Fibroblast of peridontal ligament (primary cell): ENCODE data around the gene ST3GAL5.

ENCODE experiments used
- DNase-seq: peaks from one replicate; pipeline ENCODE4 v3.0.0-alpha.2; 2010; ENCODE audit errors: extremely low read depth

ST3GAL5 gene

GRCh38 chr2:85917887-85918795 is 29.4 kb upstream of the ST3GAL5 start:
- DNase-seq = peak; percentile 48

- DNase-seq = peak; percentile 92
Measured at GRCh38 chr2:85915606-85916303, 27.0 kb upstream of the ST3GAL5 start.

GRCh38 chr2:85914922-85915321 is 26.1 kb upstream of the ST3GAL5 start:
- DNase-seq = no peak

GRCh38 chr2:85913884-85914881 is 25.4 kb upstream of the ST3GAL5 start:
- peak; percentile 82 for DNase-seq

- DNase-seq = peak; percentile 66
Measured at GRCh38 chr2:85911814-85912692, 23.3 kb upstream of the ST3GAL5 start.

GRCh38 chr2:85911097-85911496 is 22.3 kb upstream of the ST3GAL5 start:
- DNase-seq = no peak

- no peak for DNase-seq
Measured at GRCh38 chr2:85909005-85909404, 20.2 kb upstream of the ST3GAL5 start.

- no peak for DNase-seq
Measured at GRCh38 chr2:85908506-85908905, 19.7 kb upstream of the ST3GAL5 start.

GRCh38 chr2:85907671-85908157 is 18.9 kb upstream of the ST3GAL5 start:
- no peak for DNase-seq

- DNase-seq = no peak
Measured at GRCh38 chr2:85906748-85907147, 18.0 kb upstream of the ST3GAL5 start.

- no peak for DNase-seq
Measured at GRCh38 chr2:85905891-85906290, 17.1 kb upstream of the ST3GAL5 start.

GRCh38 chr2:85905187-85905666 is 16.4 kb upstream of the ST3GAL5 start:
- DNase-seq = peak; percentile 45

- no peak for DNase-seq
Measured at GRCh38 chr2:85903849-85904248, 15.1 kb upstream of the ST3GAL5 start.

- DNase-seq = peak; percentile 15
Measured at GRCh38 chr2:85902496-85902895, 13.7 kb upstream of the ST3GAL5 start.

GRCh38 chr2:85901155-85901554 is 12.4 kb upstream of the ST3GAL5 start:
- no peak for DNase-seq

GRCh38 chr2:85900366-85900765 is 11.6 kb upstream of the ST3GAL5 start:
- no peak for DNase-seq

GRCh38 chr2:85899849-85900248 is 11.1 kb upstream of the ST3GAL5 start:
- DNase-seq = no peak

GRCh38 chr2:85899284-85899683 is 10.5 kb upstream of the ST3GAL5 start:
- no peak for DNase-seq

- DNase-seq = no peak
Measured at GRCh38 chr2:85898881-85899280, 10.1 kb upstream of the ST3GAL5 start.

GRCh38 chr2:85894554-85895278 is 5.9 kb upstream of the ST3GAL5 start:
- DNase-seq = peak; percentile 31
